A549 (cell line): ENCODE data around the gene BTLA. TPM values are rescaled to one million over a fixed set of nuclear protein-coding genes. Genes with fewer than 3 reads are reported as not detected.

Experiments used
- ATAC-seq, 2 experiments: fragments of 200-7000 bp in 1 of 2; fragments of >200 bp in 1 of 2; cut with Nextera tagmentation in 1 of 2; cut with Tn5 transposase in 1 of 2; 3 replicates each; pipeline versions ENCODE4 v1.8.0 to v1.9.1; 2018 to 2020; ENCODE audit warnings: mild to moderate bottlenecking in 1 of 2, moderate library complexity in 1 of 2
- CTCF ChIA-PET: fragments of 300-600 bp; sonication (Branson Sonifier 250); formaldehyde crosslinking; extraction: SDS; loops from one replicate; lab custom pipeline; 2021; ENCODE audit warnings: antibody characterized with exemption, inconsistent platforms; lab: Yijun Ruan, JAX
- POLR2A ChIA-PET: fragments of 350-600 bp; formaldehyde crosslinking; extraction: SDS; loops from one replicate; lab custom pipeline; 2021; ENCODE audit warnings: antibody characterized with exemption, inconsistent platforms; lab: Yijun Ruan, JAX
- DNase-seq, 2 experiments: peaks; one replicate each; pipeline versions ENCODE4 v3.0.0 to v3.0.0-alpha.2; 2011 to 2016; ENCODE audit warnings: low read depth in 1 of 2, low spot score in 1 of 2
- FAIRE-seq: peaks from 2 replicates; lab custom pipeline; 2011; peaks lifted over from hg19 to GRCh38; lab: Jason Lieb, UNC
- H3K27ac ChIP-seq, 2 experiments: fragments of >200 bp; sonication (Bioruptor Twin); formaldehyde crosslinking; 3 replicates each; pipeline ENCODE4 v1.5.1; 2016 to 2017
- H3K4me1 ChIP-seq: fragments of >200 bp; sonication (Bioruptor Twin); formaldehyde crosslinking; 3 replicates; pipeline ENCODE4 v1.6.1; 2016
- H3K4me2 ChIP-seq: fragments of >200 bp; sonication (Bioruptor Twin); formaldehyde crosslinking; 3 replicates; pipeline ENCODE4 v1.6.1; 2016
- H3K4me3 ChIP-seq: fragments of >200 bp; sonication (Bioruptor Twin); formaldehyde crosslinking; 3 replicates; pipeline ENCODE4 v1.5.1; 2016
- H3K9me3 ChIP-seq: fragments of >200 bp; sonication (Bioruptor Twin); formaldehyde crosslinking; 3 replicates; pipeline ENCODE4 v1.6.1; 2016
- CBX2 ChIP-seq: fragments of 200-600 bp; sonication (generic); IDR thresholded peaks from 2 replicates; pipeline ENCODE4 v1.6.1; 2016; ENCODE audit warnings: low read depth, mild to moderate bottlenecking, borderline replicate concordance
- CHD4 ChIP-seq: fragments of 200-600 bp; sonication (generic); IDR thresholded peaks from 2 replicates; pipeline ENCODE4 v1.6.1; 2016; ENCODE audit warnings: antibody characterized with exemption, mild to moderate bottlenecking, borderline replicate concordance
- EHF ChIP-seq: fragments of 250-450 bp; sonication (Bioruptor Pico); IDR thresholded peaks from 2 replicates; pipeline ENCODE4 v1.5.0; 2020; ENCODE audit warnings: mild to moderate bottlenecking
- FOSB ChIP-seq: fragments of 250-450 bp; sonication (Bioruptor Pico); IDR thresholded peaks from 2 replicates; pipeline ENCODE4 v1.5.0; 2020; ENCODE audit warnings: mild to moderate bottlenecking, moderate library complexity
- HES2 ChIP-seq: fragments of >200 bp; sonication (Bioruptor Twin); formaldehyde crosslinking; IDR thresholded peaks from 2 replicates; pipeline ENCODE4 v1.6.1; 2016
- HEYL ChIP-seq: fragments of 250-450 bp; sonication (Bioruptor Pico); IDR thresholded peaks from 2 replicates; pipeline ENCODE4 v1.8.0; 2021; ENCODE audit warnings: mild to moderate bottlenecking, moderate library complexity
- HMGXB4 ChIP-seq: fragments of 250-450 bp; sonication (Bioruptor Pico); IDR thresholded peaks from 2 replicates; pipeline ENCODE4 v1.5.0; 2021; ENCODE audit warnings: mild to moderate bottlenecking, moderate library complexity, borderline replicate concordance
- HOXA7 ChIP-seq: fragments of 250-450 bp; sonication (Bioruptor Pico); IDR thresholded peaks from 2 replicates; pipeline ENCODE4 v1.5.0; 2020; ENCODE audit warnings: mild to moderate bottlenecking, moderate library complexity
- JUN ChIP-seq, 2 experiments: fragments of >200 bp; sonication (Bioruptor Twin); formaldehyde crosslinking; IDR thresholded peaks; 2 replicates in 1 of 2; 3 replicates in 1 of 2; pipeline ENCODE4 v1.6.1; 2016 to 2017
- JUNB ChIP-seq: fragments of >200 bp; sonication (Bioruptor Twin); formaldehyde crosslinking; IDR thresholded peaks from 2 replicates; pipeline ENCODE4 v1.6.1; 2016
- KDM5A ChIP-seq: fragments of 200-600 bp; sonication (generic); IDR thresholded peaks from 2 replicates; pipeline ENCODE4 v1.6.1; 2016; ENCODE audit warnings: antibody characterized with exemption, mild to moderate bottlenecking
- MAX ChIP-seq: IDR thresholded peaks from 2 replicates; pipeline ENCODE4 v1.6.1; 2012
- NFE2L2 ChIP-seq: fragments of 150-350 bp; conservative IDR thresholded peaks from 2 replicates; pipeline ENCODE4 v1.6.1; 2014; ENCODE audit warnings: low read length
- NR3C1 ChIP-seq: fragments of >200 bp; sonication (Bioruptor Twin); formaldehyde crosslinking; IDR thresholded peaks from 3 replicates; pipeline ENCODE4 v1.6.1; 2017
- PBX3 ChIP-seq: IDR thresholded peaks from 2 replicates; pipeline ENCODE4 v1.6.1; 2012
- PHF8 ChIP-seq: fragments of 200-600 bp; sonication (generic); IDR thresholded peaks from 2 replicates; pipeline ENCODE4 v1.6.1; 2016; ENCODE audit warnings: low read depth, mild to moderate bottlenecking, antibody characterized with exemption, moderate library complexity, borderline replicate concordance
- POLR2AphosphoS2 ChIP-seq: conservative IDR thresholded peaks from 2 replicates; pipeline ENCODE4 v1.6.1; 2012; ENCODE audit warnings: low read length, improper control_type of control experiment, inconsistent platforms
- REST ChIP-seq: fragments of 200-600 bp; sonication (generic); IDR thresholded peaks from 2 replicates; pipeline ENCODE4 v1.6.1; 2016; ENCODE audit warnings: antibody characterized with exemption, mild to moderate bottlenecking, moderate library complexity
- ZC3H11A ChIP-seq: fragments of 450-650 bp; IDR thresholded peaks from 2 replicates; pipeline ENCODE4 v1.6.1; 2014; ENCODE audit warnings: antibody characterized with exemption, mild to moderate bottlenecking
- ZSCAN20 ChIP-seq: fragments of 250-450 bp; sonication (Bioruptor Pico); IDR thresholded peaks from 2 replicates; pipeline ENCODE4 v1.8.0; 2022; ENCODE audit warnings: mild to moderate bottlenecking, moderate library complexity
- WGBS: methylation state at CpG from one replicate; pipeline ENCODE4 v1.1.6; 2017; ENCODE audit errors: missing lambda C conversion rate; 5-methylcytosine and 5-hydroxymethylcytosine counted together
- polyA plus RNA-seq, 4 experiments: library from polyadenylated mRNA; depleted of rRNA in 3 of 4; stranded (reverse); fragments of >200 nt; fragmentation: RNase III in 1 of 4; extraction: RNeasy Plus Mini Kit Qiagen cat#74134 plus additional on column Dnase treatment in 1 of 4; gene quantifications; 2 replicates in 3 of 4; 3 replicates in 1 of 4; pipeline ENCODE4 v1.2.3, GENCODE V29; 2011 to 2017

Gene BTLA
- polyA plus RNA-seq, 2 of the 4 experiments (the other 2 are of a cell fraction), result 0.03 TPM; not detected in 1

GRCh38 chr3:112476346-112476745 lies 22.9 kb downstream of the BTLA start:
- POLR2A ChIA-PET, result no interaction called here
- Histone ChIP-seq H3K9me3 (no peaks in the 10 kb centered on the region), H3K4me3 (no peak overlapping the region), H3K4me2 (no peak overlapping the region), H3K27ac (no peak overlapping the region), H3K4me1 (no peaks in the 10 kb centered on the region)
- TF ChIP-seq NR3C1 (no peak), CBX2 (no peak)
- DNase-seq, result no peak
- CTCF ChIA-PET, result no interaction called here
- no peak for FAIRE-seq
- ATAC-seq, result no peak
- 55% methylated on average over 1 of the region's 1 CpG for WGBS

GRCh38 chr3:112474796-112475195 lies 24.5 kb downstream of the BTLA start:
- FAIRE-seq (no peak), DNase-seq (no peak)
- CTCF ChIA-PET, result no interaction called here

More at GRCh38 chr3:112474796-112475195, 24.5 kb downstream of the BTLA start:
- Histone ChIP-seq H3K4me2 (no peak overlapping the region), H3K4me3 (no peak overlapping the region), H3K9me3 (no peaks in the 10 kb centered on the region), H3K4me1 (no peaks in the 10 kb centered on the region), H3K27ac (no peak overlapping the region)
- 60% methylated on average over 2 of the region's 2 CpGs for WGBS
- TF ChIP-seq HOXA7 (CRISPR knock-in tag) (no peak), MAX (no peak), NFE2L2 (no peak), HMGXB4 (CRISPR knock-in tag) (no peak), POLR2AphosphoS2 (no peak), ZC3H11A (no peak), FOSB (CRISPR knock-in tag) (no peak), EHF (no peak), PHF8 (no peak), HES2 (no peak), JUNB (no peak), REST (no peak), ZSCAN20 (CRISPR knock-in tag) (no peak), KDM5A (no peak), HEYL (CRISPR knock-in tag) (no peak), PBX3 (no peak), CHD4 (no peak), JUN (IDR thresholded peaks at IDR 0.05) (no peak)
- ATAC-seq, result no peak
- POLR2A ChIA-PET, result no interaction called here
